ENCODE data around the gene ACTN1. TPM values are rescaled to one million over a fixed set of nuclear protein-coding genes. Genes with fewer than 3 reads are reported as not detected.

ACTN1 gene
- total RNA-seq, 1 donor from 2014 or later = 70.7 TPM

- Histone ChIP-seq H3K9ac (no peak overlapping the region), H3K4me2 (no peak overlapping the region), H3K27me3 (no peaks in the 10 kb centered on the region), H4K20me1 (ENCODE audit: low read depth) (no peaks in the 10 kb centered on the region), H3K36me3 (no peaks in the 10 kb centered on the region), H3K9me3 (ENCODE audit: low read depth) (no peaks in the 10 kb centered on the region), H2AFZ (replicated peaks) (peak overlapping the region; percentile 87), H3K27ac (no peak overlapping the region), H3K79me2 (ENCODE audit: low read depth) (no peaks in the 10 kb centered on the region), H3K4me1 (peaks cover 6% of the 10 kb centered on the region), H3F3A (ENCODE audit: low read depth) (peaks cover 10% of the 10 kb centered on the region), H3K4me3 (no peak overlapping the region)
- Mint-ChIP-seq H3K27me3 (ENCODE audit: insufficient read depth, low read depth) (peaks cover 6% of the 10 kb centered on the region), H3K4me3 (peak overlapping the region; percentile 18), H3K36me3 (no peaks in the 10 kb centered on the region), H3K4me1 (peaks cover 27% of the 10 kb centered on the region), H3K9me3 (no peaks in the 10 kb centered on the region), H3K27ac (no peak overlapping the region)
- no peak for TF ChIP-seq CTCF (IDR thresholded peaks at IDR 0.05)
- no peak for DNase-seq (ENCODE audit: low spot score)
Measured at GRCh38 chr14:68824207-68824516, 154.9 kb downstream of the ACTN1 start.

Small RNAs within 50 kb of the gene (small RNA-seq; reads per million reads assigned to genes)
- not detected for gene BANF1P1
- gene HMGN1P3 = not detected
- gene RPS29P1 = not detected

Other genes starting within 250 kb of the ACTN1 start
- 42.9 and 95.5 TPM in 2 replicates for gene ZFP36L1, start 186.2 kb downstream of the ACTN1 start, total RNA-seq (ENCODE audit: low replicate concordance)
- gene DCAF5, start 173.8 kb upstream of the ACTN1 start, total RNA-seq (ENCODE audit: low replicate concordance) = 22.4 and 30.8 TPM in 2 replicates
- 22.6 and 23.2 TPM in 2 replicates for gene EXD2, start 212.2 kb upstream of the ACTN1 start, total RNA-seq (ENCODE audit: low replicate concordance)